NOMO-1 treated with DMSO at 0.1 percent for 48 hours (cell line): ENCODE results near the gene PCDHAC1.

Source experiments
- DNase-seq: peaks from one replicate; lab custom pipeline; 2025; ENCODE audit not compliant: unreplicated experiment; lab: John Stamatoyannopoulos, UW

Gene PCDHAC1

GRCh38 chr5:140967226-140967893, 41.3 kb downstream of the PCDHAC1 start:
- DNase-seq, result no peak

DNA sequence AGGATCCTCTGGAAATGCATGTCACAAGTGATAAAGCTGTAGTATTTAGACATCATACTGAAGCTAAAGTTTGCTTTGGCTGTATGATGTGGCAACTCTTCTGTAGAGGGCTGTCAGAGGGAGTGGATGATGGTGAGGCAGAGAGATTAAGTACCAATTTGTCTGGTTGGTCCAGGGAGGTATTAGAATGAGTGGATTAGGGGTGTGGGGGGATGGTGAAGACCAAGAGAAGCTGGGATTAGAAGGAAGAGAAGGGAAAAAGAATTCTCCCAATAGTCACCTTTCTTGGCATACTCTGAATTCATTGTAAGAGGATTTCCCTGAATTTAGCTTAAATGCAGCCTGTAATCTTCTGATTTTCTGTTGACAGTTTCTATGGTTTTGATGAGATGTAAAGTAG, 43.8 kb downstream of the PCDHAC1 start:
- no peak for DNase-seq

GRCh38 chr5:140973550-140973949, 47.5 kb downstream of the PCDHAC1 start:
- DNase-seq, result no peak

DNA sequence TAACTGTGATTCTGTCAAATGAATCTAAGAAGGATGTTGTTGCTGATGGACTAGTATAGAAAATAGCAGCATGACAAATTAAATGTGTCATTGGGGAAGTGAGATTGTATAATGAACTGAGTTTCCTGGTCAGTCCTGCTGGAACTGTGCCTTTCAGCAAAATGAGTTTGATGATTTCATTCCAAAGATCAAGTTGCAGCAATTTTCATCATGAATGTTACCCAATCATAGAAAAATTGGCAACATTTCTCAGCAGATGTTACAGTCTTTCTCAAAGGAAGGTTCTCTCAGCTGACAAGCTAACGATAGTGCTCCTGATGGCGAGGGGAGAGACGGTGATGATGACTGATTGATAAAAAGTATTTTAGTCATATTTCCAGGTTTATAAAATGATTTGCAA, 50.9 kb downstream of the PCDHAC1 start:
- DNase-seq, result no peak

GRCh38 chr5:140978260-140978659, 52.2 kb downstream of the PCDHAC1 start:
- no peak for DNase-seq

DNA sequence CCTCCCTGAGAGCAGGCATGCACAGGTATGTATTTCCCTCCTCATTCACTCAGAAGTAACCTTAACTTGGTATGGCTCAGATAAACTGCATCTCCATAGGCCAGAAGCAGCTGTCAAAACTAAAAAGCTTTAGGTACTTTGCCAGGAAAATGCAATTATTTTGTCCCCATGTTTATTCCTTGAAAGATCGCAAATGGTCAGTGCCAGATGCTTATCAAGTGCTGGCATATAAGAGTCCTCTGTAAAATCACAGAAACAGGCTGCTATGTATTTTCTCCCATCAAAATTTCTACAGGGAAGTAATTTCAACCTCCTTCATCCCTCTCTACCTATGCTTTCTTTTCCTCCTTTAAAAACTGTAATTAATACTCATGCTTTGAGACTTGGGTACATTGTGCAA, 52.9 kb downstream of the PCDHAC1 start:
- no peak for DNase-seq
